H1 (cell line): ENCODE data around the gene SLC24A4. TPM values are rescaled to one million over a fixed set of nuclear protein-coding genes. Genes with fewer than 3 reads are reported as not detected.

Source experiments
- CTCF ChIA-PET: fragments of 300-600 bp; sonication (Branson Sonifier 250); formaldehyde crosslinking; loops from one replicate; lab custom pipeline; 2021; ENCODE audit not compliant: partially characterized antibody; lab: Charles Lee
- POLR2A ChIA-PET: fragments of 300-600 bp; sonication (Branson Sonifier 250); formaldehyde crosslinking; loops from one replicate; lab custom pipeline; 2021; ENCODE audit warnings: inconsistent platforms; ENCODE audit not compliant: partially characterized antibody; lab: Charles Lee
- DNase-seq, 2 experiments: peaks; one replicate each; pipeline versions ENCODE4 v3.0.0 to v3.0.0-alpha.2; 2010 to 2022; ENCODE audit warnings: low spot score in 2 of 2, low read depth in 1 of 2, mixed read lengths in 1 of 2
- FAIRE-seq: peaks from 2 replicates; lab custom pipeline; 2011; peaks lifted over from hg19 to GRCh38; lab: Jason Lieb, UNC
- H2AFZ ChIP-seq: 2 replicates; pipeline ENCODE4 v1.8.1; 2012; ENCODE audit warnings: low read length, inconsistent platforms
- H2AK5ac ChIP-seq: 2 replicates; pipeline ENCODE4 v1.6.1; 2013; ENCODE audit warnings: low read depth, low read length
- H2BK120ac ChIP-seq: replicated peaks from 2 replicates; pipeline ENCODE3; 2013; ENCODE audit warnings: low read depth, low read length, inconsistent platforms
- H2BK12ac ChIP-seq: 2 replicates; pipeline ENCODE4 v1.6.1; 2013; ENCODE audit warnings: low read depth, low read length
- H2BK15ac ChIP-seq: 2 replicates; pipeline ENCODE4 v1.6.1; 2013; ENCODE audit warnings: low read length
- H2BK20ac ChIP-seq: 2 replicates; pipeline ENCODE4 v1.6.1; 2013; ENCODE audit warnings: low read length
- H2BK5ac ChIP-seq: 2 replicates; pipeline ENCODE4 v1.6.1; 2013; ENCODE audit warnings: low read depth, low read length
- H3K14ac ChIP-seq: 2 replicates; pipeline ENCODE4 v1.6.1; 2013; ENCODE audit warnings: inconsistent platforms; ENCODE audit not compliant: insufficient read length
- H3K18ac ChIP-seq: 2 replicates; pipeline ENCODE4 v1.6.1; 2013; ENCODE audit warnings: low read length; ENCODE audit errors: extremely low read depth
- H3K23ac ChIP-seq: 2 replicates; pipeline ENCODE4 v1.6.1; 2013; ENCODE audit warnings: inconsistent platforms; ENCODE audit not compliant: insufficient read length
- H3K23me2 ChIP-seq: 2 replicates; pipeline ENCODE4 v1.6.1; 2013; ENCODE audit warnings: low read depth, low read length
- H3K27ac ChIP-seq: 2 replicates; pipeline ENCODE4 v1.6.1; 2011; ENCODE audit warnings: low read depth, low read length, inconsistent platforms
- H3K27me3 ChIP-seq, 4 experiments: replicated peaks in 1 of 4; 1 replicate in 1 of 4; 2 replicates in 3 of 4; pipeline versions ENCODE4 v1.6.1 to v1.8.1; 2011 to 2013; ENCODE audit warnings: low read length in 3 of 4, mild to moderate bottlenecking in 3 of 4, inconsistent platforms in 2 of 4, mixed read lengths in 2 of 4, moderate library complexity in 1 of 4; ENCODE audit not compliant: control insufficient read depth in 3 of 4, insufficient read depth in 3 of 4; ENCODE audit errors: extremely low read depth in 1 of 4
- H3K36me3 ChIP-seq, 4 experiments: 2 replicates each; pipeline versions ENCODE4 v1.6.1 to v1.8.1; 2011 to 2013; ENCODE audit warnings: mild to moderate bottlenecking in 4 of 4, low read length in 3 of 4, moderate library complexity in 2 of 4, control low read depth in 1 of 4, inconsistent platforms in 1 of 4; ENCODE audit not compliant: insufficient read depth in 4 of 4, control insufficient read depth in 2 of 4
- H3K4ac ChIP-seq: replicated peaks from 2 replicates; pipeline ENCODE3; 2013; ENCODE audit warnings: low read length, low read depth, mixed read lengths, inconsistent platforms; ENCODE audit not compliant: insufficient read length
- H3K4me1 ChIP-seq, 4 experiments: replicated peaks in 1 of 4; 1 replicate in 1 of 4; 2 replicates in 3 of 4; pipeline versions ENCODE4 v1.6.1 to v1.8.1; 2011 to 2013; ENCODE audit warnings: low read length in 3 of 4, inconsistent platforms in 2 of 4, mixed read lengths in 1 of 4; ENCODE audit not compliant: insufficient read depth in 4 of 4, control insufficient read depth in 3 of 4
- H3K4me2 ChIP-seq, 2 experiments: 2 replicates each; pipeline versions ENCODE4 v1.6.1 to v1.8.1; 2011 to 2013; ENCODE audit warnings: low read depth in 2 of 2, low read length in 2 of 2, control low read depth in 1 of 2, inconsistent platforms in 1 of 2, mild to moderate bottlenecking in 1 of 2; ENCODE audit not compliant: insufficient read depth in 1 of 2
- H3K4me3 ChIP-seq, 4 experiments: fragments of 200-600, 300-600 bp in 1 of 4; sonication (generic), shearing (Covaris generic), sonication (Bioruptor Twin) in 1 of 4; 2 replicates each; pipeline versions ENCODE4 v1.5.1 to v1.8.1; 2011 to 2016; ENCODE audit warnings: low read length in 4 of 4, low read depth in 3 of 4, control low read depth in 2 of 4, inconsistent platforms in 2 of 4, mild to moderate bottlenecking in 2 of 4, mixed read lengths in 1 of 4, moderate library complexity in 1 of 4; ENCODE audit not compliant: insufficient read depth in 2 of 4; ENCODE audit errors: extremely low read depth in 1 of 4
- H3K56ac ChIP-seq: replicated peaks from 2 replicates; pipeline ENCODE3; 2013; ENCODE audit warnings: low read depth, mild to moderate bottlenecking, mixed read lengths, low read length, inconsistent platforms; ENCODE audit not compliant: insufficient read length
- H3K79me1 ChIP-seq: 2 replicates; pipeline ENCODE4 v1.6.1; 2013; ENCODE audit warnings: low read depth, low read length, control low read depth
- H3K79me2 ChIP-seq, 2 experiments: 2 replicates each; pipeline versions ENCODE4 v1.6.1 to v1.8.1; 2012 to 2013; ENCODE audit warnings: low read length in 2 of 2, mild to moderate bottlenecking in 2 of 2, inconsistent platforms in 1 of 2; ENCODE audit not compliant: insufficient read depth in 2 of 2, control insufficient read depth in 1 of 2
- H3K9ac ChIP-seq, 4 experiments: replicated peaks in 1 of 4; 1 replicate in 1 of 4; 2 replicates in 3 of 4; pipeline versions ENCODE4 v1.6.1 to v1.8.1; 2011 to 2013; ENCODE audit warnings: low read depth in 3 of 4, low read length in 3 of 4, control low read depth in 2 of 4, mild to moderate bottlenecking in 2 of 4, moderate library complexity in 2 of 4, inconsistent platforms in 1 of 4; ENCODE audit errors: extremely low read depth in 1 of 4
- H3K9me3 ChIP-seq, 2 experiments: 2 replicates each; pipeline versions ENCODE4 v1.6.1 to v1.8.1; 2012 to 2013; ENCODE audit warnings: mild to moderate bottlenecking in 2 of 2, moderate library complexity in 2 of 2, control low read depth in 1 of 2, inconsistent platforms in 1 of 2, low read depth in 1 of 2, low read length in 1 of 2, mixed read lengths in 1 of 2; ENCODE audit not compliant: insufficient read depth in 2 of 2
- H4K20me1 ChIP-seq, 2 experiments: replicated peaks in 1 of 2; 2 replicates each; pipeline versions ENCODE3 to v1.8.1; 2011 to 2013; ENCODE audit warnings: inconsistent platforms in 2 of 2, low read length in 2 of 2, mild to moderate bottlenecking in 1 of 2; ENCODE audit not compliant: insufficient read depth in 2 of 2, control insufficient read depth in 1 of 2
- H4K5ac ChIP-seq: 2 replicates; pipeline ENCODE4 v1.6.1; 2013; ENCODE audit warnings: low read length, low read depth, mixed read lengths, inconsistent platforms; ENCODE audit not compliant: insufficient read length
- H4K8ac ChIP-seq: 2 replicates; pipeline ENCODE4 v1.8.0; 2013; ENCODE audit warnings: mild to moderate bottlenecking, moderate library complexity, low read length, inconsistent platforms; ENCODE audit not compliant: insufficient read depth; ENCODE audit errors: extremely low read depth
- H4K91ac ChIP-seq: replicated peaks from 2 replicates; pipeline ENCODE3; 2013; ENCODE audit warnings: low read length, mixed read lengths, inconsistent platforms; ENCODE audit not compliant: insufficient read length
- CTBP2 ChIP-seq: IDR thresholded peaks from 2 replicates; pipeline ENCODE4 v1.7.0; 2011; ENCODE audit warnings: borderline replicate concordance, mild to moderate bottlenecking, moderate library complexity, mixed read lengths, low read length; ENCODE audit not compliant: insufficient read depth, insufficient read length
- EGR1 ChIP-seq: IDR thresholded peaks from 2 replicates; pipeline ENCODE4 v1.6.1; 2011; ENCODE audit warnings: low read depth, low read length, borderline replicate concordance
- EZH2 ChIP-seq: fragments of 200-600 bp; sonication (generic); IDR thresholded peaks from 2 replicates; pipeline ENCODE4 v1.7.1; 2012; ENCODE audit warnings: low read depth, mild to moderate bottlenecking, moderate library complexity, low read length, inconsistent platforms; ENCODE audit not compliant: severe bottlenecking
- JUND ChIP-seq: IDR thresholded peaks from 2 replicates; pipeline ENCODE4 v1.6.1; 2011; ENCODE audit warnings: mild to moderate bottlenecking, improper control_type of control experiment, low read length
- KDM1A ChIP-seq: fragments of 200-600, 300-600 bp; sonication (generic); IDR thresholded peaks from 2 replicates; pipeline ENCODE4 v1.7.1; 2016; ENCODE audit warnings: mild to moderate bottlenecking, low read length, borderline replicate concordance
- MAFK ChIP-seq: IDR thresholded peaks from 2 replicates; pipeline ENCODE4 v1.6.1; 2012; ENCODE audit warnings: low read depth, mild to moderate bottlenecking, improper control_type of control experiment, low read length
- NRF1 ChIP-seq: IDR thresholded peaks from 2 replicates; pipeline ENCODE4 v1.6.1; 2011; ENCODE audit warnings: mild to moderate bottlenecking, low read depth, low read length, improper control_type of control experiment
- RBBP5 ChIP-seq: IDR thresholded peaks from 2 replicates; pipeline ENCODE4 v1.7.1; 2012; ENCODE audit warnings: low read depth, mild to moderate bottlenecking, inconsistent platforms, low read length, moderate library complexity, borderline replicate concordance
- RNF2 ChIP-seq: fragments of 200-900, 300-1000 bp; sonication (generic); IDR thresholded peaks from 2 replicates; pipeline ENCODE4 v1.7.1; 2016; ENCODE audit warnings: borderline replicate concordance, low read depth, mild to moderate bottlenecking, antibody characterized with exemption, low read length; ENCODE audit not compliant: poor library complexity, severe bottlenecking; ENCODE audit errors: missing control alignments
- SRF ChIP-seq: IDR thresholded peaks from 2 replicates; pipeline ENCODE4 v1.6.1; 2011; ENCODE audit warnings: mild to moderate bottlenecking, low read depth, low read length, moderate library complexity
- TEAD4 ChIP-seq: IDR thresholded peaks from 2 replicates; pipeline ENCODE4 v1.6.1; 2012; ENCODE audit warnings: low read depth, low read length, inconsistent platforms, mixed read lengths
- USF2 ChIP-seq: IDR thresholded peaks from 2 replicates; pipeline ENCODE4 v1.6.1; 2011; ENCODE audit warnings: low read length, improper control_type of control experiment
- ZNF274 ChIP-seq: IDR thresholded peaks from 2 replicates; pipeline ENCODE4 v1.7.0; 2012; ENCODE audit warnings: low read length, borderline replicate concordance; ENCODE audit errors: extremely low read depth
- WGBS, 2 experiments: shearing (Covaris generic) in 1 of 2; methylation state at CpG; one replicate each; pipeline versions ENCODE4 v1.1.6 to v1.1.7; 2013 to 2015; ENCODE audit warnings: low lambda C conversion rate in 2 of 2, mixed read lengths in 2 of 2, inconsistent platforms in 1 of 2, low coverage in 1 of 2, missing lambda C conversion rate in 1 of 2; ENCODE audit not compliant: insufficient replicate concordance in 2 of 2, insufficient coverage in 1 of 2, insufficient read length in 1 of 2; ENCODE audit errors: extremely low coverage in 1 of 2, missing lambda C conversion rate in 1 of 2; 5-methylcytosine and 5-hydroxymethylcytosine counted together
- polyA plus RNA-seq, 7 experiments: library from polyadenylated mRNA; depleted of rRNA in 3 of 7; stranded (reverse) in 5 of 7; unstranded in 2 of 7; fragments of >200 nt in 5 of 7; fragments of 200-250 nt in 2 of 7; gene quantifications; 1 replicate in 5 of 7; 2 replicates in 1 of 7; 4 replicates in 1 of 7; pipeline versions ENCODE4 v1.2.1 to v1.2.3, GENCODE V29; 2011 to 2013; ENCODE audit warnings: missing spikeins in 2 of 7, mixed read lengths in 2 of 7
- total RNA-seq: library from RNA; stranded (reverse); fragmentation: NEBNext Ultra II Directional; extraction: Animal tissue kit (Norgen Biotek cat#: 25700); gene quantifications from 2 replicates; pipeline ENCODE4 v1.2.1, GENCODE V29; 2021

The SLC24A4 gene
- total and polyA plus RNA-seq, 2 of the 8 experiments (the other 6 are each of a cell fraction or from before 2014, with no cell fraction given): 0.27 to 0.89 TPM

- no peaks in the 10 kb centered on the region for H3K23me2 ChIP-seq
- H2BK20ac ChIP-seq: no peak overlapping the region
- H3K4me1 ChIP-seq: no peaks in the 10 kb centered on the region
- no peaks in the 10 kb centered on the region for H3K36me3 ChIP-seq
- CTCF ChIA-PET: interaction anchor here (0.9 to 1.0 kb wide), 2 partner anchors 12 to 59 kb away, joined by 3 to 4 read pairs; no protein-coding TSS in a partner anchor
- no peak overlapping the region for H2BK5ac ChIP-seq
- H3K4me2 ChIP-seq: no peak overlapping the region
- H2BK120ac ChIP-seq: no peak overlapping the region
- WGBS, 2 experiments: 77% methylated on average over 3 of the region's 4 CpGs; no CpG with 5 or more reads in 1 of the 2 experiments
- no peak overlapping the region for H3K18ac ChIP-seq
- no peaks in the 10 kb centered on the region for H3K79me2 ChIP-seq
- peaks cover 4 to 6% of the 10 kb centered on the region in 2 experiments; a peak in 2 of 4 replicates for H3K9me3 ChIP-seq
- no peak overlapping the region for H2BK12ac ChIP-seq
- no peak overlapping the region for H4K91ac ChIP-seq
- no peak for DNase-seq
- H3K56ac ChIP-seq: no peak overlapping the region
- H3K27me3 ChIP-seq: no peaks in the 10 kb centered on the region
- no peak overlapping the region for H4K8ac ChIP-seq
- H2AK5ac ChIP-seq: no peak overlapping the region
- POLR2A ChIA-PET: no interaction called here
- no peak overlapping the region for H3K9ac ChIP-seq
- no peak for FAIRE-seq
- no peak overlapping the region for H4K5ac ChIP-seq
- no peak overlapping the region for H2AFZ ChIP-seq
- H3K79me1 ChIP-seq: no peaks in the 10 kb centered on the region
- no peak overlapping the region for H3K14ac ChIP-seq
- H2BK15ac ChIP-seq: no peak overlapping the region
- no peaks in the 10 kb centered on the region for H4K20me1 ChIP-seq
- no peak overlapping the region for H3K23ac ChIP-seq
- no peak overlapping the region for H3K27ac ChIP-seq
- no peak overlapping the region for H3K4ac ChIP-seq
- H3K4me3 ChIP-seq: no peak overlapping the region
- no peak for TF ChIP-seq NRF1
- TF ChIP-seq CTBP2: no peak
- no peak for TF ChIP-seq JUND
- TF ChIP-seq EGR1: no peak
- no peak for TF ChIP-seq TEAD4
- TF ChIP-seq RBBP5: no peak
- TF ChIP-seq KDM1A: no peak
- TF ChIP-seq ZNF274: no peak
- TF ChIP-seq RNF2: no peak
- TF ChIP-seq USF2: no peak
- TF ChIP-seq SRF: no peak
- no peak for TF ChIP-seq EZH2
- TF ChIP-seq MAFK: no peak
Observed at GRCh38 chr14:92411135-92411534, 88.2 kb downstream of the SLC24A4 start.
